ENCODE measurements around the gene RHEX.

The RHEX gene

GRCh38 chr1:206112600-206113301 is 59.8 kb downstream of the RHEX start:
- H3K4me1 Mint-ChIP-seq = peaks cover 9% of the 10 kb centered on the region
- H3K4me3 Mint-ChIP-seq = peak overlapping the region in 1 of 3 experiments; percentile 5
- TF ChIP-seq CTCF (IDR thresholded peaks at IDR 0.05; ENCODE audit: unreplicated experiment in 3 of 3) = no peak

GRCh38 chr1:206114692-206115640 is 62.0 kb downstream of the RHEX start:
- Mint-ChIP-seq H3K27ac (peak overlapping the region in 1 of 3 experiments; percentile 58), H3K4me3 (peak overlapping the region in 2 of 3 experiments; percentile 34 to 45), H3K36me3 (ENCODE audit: low read depth) (no peaks in the 10 kb centered on the region), H3K27me3 (ENCODE audit: low read depth) (peaks cover 44% of the 10 kb centered on the region), H3K9me3 (peaks cover 3% of the 10 kb centered on the region), H3K4me1 (peaks cover 11% of the 10 kb centered on the region)
- TF ChIP-seq CTCF (IDR thresholded peaks at IDR 0.05; ENCODE audit: unreplicated experiment in 3 of 3) = no peak

More at GRCh38 chr1:206112600-206113301, 59.8 kb downstream of the RHEX start:
- peak overlapping the region; percentile 41 to 87 (median 67) for H3K27ac Mint-ChIP-seq
- H3K27me3 Mint-ChIP-seq (ENCODE audit: low read depth) = peaks cover 37% of the 10 kb centered on the region
- no peaks in the 10 kb centered on the region for H3K9me3 Mint-ChIP-seq
- H3K36me3 Mint-ChIP-seq (ENCODE audit: low read depth) = no peaks in the 10 kb centered on the region

GRCh38 chr1:206115791-206116190 is 62.8 kb downstream of the RHEX start:
- Mint-ChIP-seq H3K9me3 (peaks cover 7% of the 10 kb centered on the region), H3K27ac (peak overlapping the region in 1 of 3 experiments; percentile 33), H3K4me1 (peaks cover 11% of the 10 kb centered on the region), H3K36me3 (ENCODE audit: low read depth) (no peaks in the 10 kb centered on the region), H3K4me3 (peak overlapping the region; percentile 23 to 70 (median 34)), H3K27me3 (ENCODE audit: low read depth) (peaks cover 44% of the 10 kb centered on the region)
- TF ChIP-seq CTCF (IDR thresholded peaks at IDR 0.05; ENCODE audit: unreplicated experiment in 3 of 3) = no peak

- no peak for TF ChIP-seq CTCF (IDR thresholded peaks at IDR 0.05; ENCODE audit: unreplicated experiment in 3 of 3)
- no peak overlapping the region for H3K27ac Mint-ChIP-seq
- peaks cover 11% of the 10 kb centered on the region for H3K9me3 Mint-ChIP-seq
- peaks cover 11% of the 10 kb centered on the region for H3K4me1 Mint-ChIP-seq
- peak overlapping the region; percentile 76 to 86 (median 81) for H3K4me3 Mint-ChIP-seq
- peaks cover 44% of the 10 kb centered on the region for H3K27me3 Mint-ChIP-seq (ENCODE audit: low read depth)
- no peaks in the 10 kb centered on the region for H3K36me3 Mint-ChIP-seq (ENCODE audit: low read depth)
Measured at GRCh38 chr1:206116191-206116872, 63.4 kb downstream of the RHEX start.

DNA sequence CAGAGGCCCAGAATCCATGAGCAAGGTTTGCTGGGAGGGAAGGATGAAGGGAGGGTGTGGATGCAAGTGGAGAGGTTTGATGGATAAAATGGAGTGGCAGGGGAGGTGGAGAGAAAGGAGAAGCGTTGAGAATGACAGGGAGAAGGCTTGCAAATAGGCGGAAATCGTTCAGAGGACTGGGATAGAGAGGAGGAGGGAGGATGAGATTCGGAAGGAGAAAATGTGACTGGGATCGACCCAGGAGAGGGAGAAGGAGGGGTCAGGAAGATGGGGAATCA is 63.8 kb downstream of the RHEX start:
- Mint-ChIP-seq H3K4me1 (peaks cover 11% of the 10 kb centered on the region), H3K36me3 (ENCODE audit: low read depth) (peaks cover 3% of the 10 kb centered on the region), H3K9me3 (peaks cover 14% of the 10 kb centered on the region), H3K4me3 (peak overlapping the region; percentile 76 to 86 (median 81)), H3K27ac (peak overlapping the region in 2 of 3 experiments; percentile 26 to 45), H3K27me3 (ENCODE audit: low read depth) (peaks cover 44% of the 10 kb centered on the region)
- TF ChIP-seq CTCF (IDR thresholded peaks at IDR 0.05; ENCODE audit: unreplicated experiment in 3 of 3) = no peak
